IMR-90 (cell line): ENCODE measurements around the gene FTO.

Source experiments
- BHLHE40 ChIP-seq: fragments of 150-350 bp; IDR thresholded peaks from 2 replicates; pipeline ENCODE4 v1.6.1; 2016; ENCODE audit warnings: mild to moderate bottlenecking, low read depth, low read length
- CHD1 ChIP-seq: IDR thresholded peaks from 2 replicates; pipeline ENCODE4 v1.6.1; 2012; ENCODE audit warnings: low read depth, low read length, improper control_type of control experiment
- MAZ ChIP-seq: IDR thresholded peaks from 2 replicates; pipeline ENCODE4 v1.6.1; 2012; ENCODE audit warnings: low read depth, mild to moderate bottlenecking, low read length, improper control_type of control experiment, moderate library complexity, borderline replicate concordance
- POLR2A ChIP-seq: IDR thresholded peaks from 2 replicates; pipeline ENCODE4 v1.6.1; 2012; ENCODE audit warnings: mild to moderate bottlenecking, low read depth, low read length
- RCOR1 ChIP-seq: IDR thresholded peaks from 2 replicates; pipeline ENCODE4 v1.6.1; 2012; ENCODE audit warnings: mild to moderate bottlenecking, low read length, improper control_type of control experiment; ENCODE audit not compliant: insufficient replicate concordance
- RFX5 ChIP-seq: IDR thresholded peaks from 2 replicates; pipeline ENCODE4 v1.8.0; 2012; ENCODE audit warnings: low read depth, mild to moderate bottlenecking, low read length, moderate library complexity
- SMC3 ChIP-seq: fragments of 150-350 bp; IDR thresholded peaks from 2 replicates; pipeline ENCODE4 v1.6.1; 2016; ENCODE audit warnings: low read depth, mild to moderate bottlenecking, antibody characterized with exemption, low read length, moderate library complexity
- TF ChIP-seq, protein P1 (sequence below): conservative IDR thresholded peaks from 2 replicates; pipeline ENCODE4 v1.5.1; 2012; ENCODE audit warnings: mild to moderate bottlenecking, low read depth, low read length, improper control_type of control experiment

DNA sequence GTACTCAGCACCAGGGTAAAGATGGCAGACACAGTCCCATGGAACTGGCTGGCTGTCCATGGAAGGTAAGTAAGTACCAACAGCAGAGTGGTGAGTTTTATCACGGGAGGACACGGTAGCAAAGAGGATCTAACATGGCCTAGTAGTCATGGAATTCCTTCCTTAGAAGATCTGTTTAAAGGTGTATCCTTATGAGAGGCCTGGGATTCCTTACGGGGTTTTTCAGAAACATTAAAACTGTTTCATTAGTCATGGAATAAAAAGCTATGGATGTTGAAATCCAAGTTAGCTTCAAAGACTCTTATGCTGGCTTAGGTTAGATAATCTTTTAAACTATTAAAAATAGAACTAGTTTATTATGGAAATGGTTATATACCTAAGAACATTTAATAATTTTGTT is 7.4 kb downstream of the FTO start:
- TF ChIP-seq RFX5 (no peak), RCOR1 (no peak), BHLHE40 (no peak), MAZ (no peak), POLR2A (no peak), SMC3 (no peak), CHD1 (no peak)
- TF ChIP-seq, protein P1, sequence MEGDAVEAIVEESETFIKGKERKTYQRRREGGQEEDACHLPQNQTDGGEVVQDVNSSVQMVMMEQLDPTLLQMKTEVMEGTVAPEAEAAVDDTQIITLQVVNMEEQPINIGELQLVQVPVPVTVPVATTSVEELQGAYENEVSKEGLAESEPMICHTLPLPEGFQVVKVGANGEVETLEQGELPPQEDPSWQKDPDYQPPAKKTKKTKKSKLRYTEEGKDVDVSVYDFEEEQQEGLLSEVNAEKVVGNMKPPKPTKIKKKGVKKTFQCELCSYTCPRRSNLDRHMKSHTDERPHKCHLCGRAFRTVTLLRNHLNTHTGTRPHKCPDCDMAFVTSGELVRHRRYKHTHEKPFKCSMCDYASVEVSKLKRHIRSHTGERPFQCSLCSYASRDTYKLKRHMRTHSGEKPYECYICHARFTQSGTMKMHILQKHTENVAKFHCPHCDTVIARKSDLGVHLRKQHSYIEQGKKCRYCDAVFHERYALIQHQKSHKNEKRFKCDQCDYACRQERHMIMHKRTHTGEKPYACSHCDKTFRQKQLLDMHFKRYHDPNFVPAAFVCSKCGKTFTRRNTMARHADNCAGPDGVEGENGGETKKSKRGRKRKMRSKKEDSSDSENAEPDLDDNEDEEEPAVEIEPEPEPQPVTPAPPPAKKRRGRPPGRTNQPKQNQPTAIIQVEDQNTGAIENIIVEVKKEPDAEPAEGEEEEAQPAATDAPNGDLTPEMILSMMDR: no peak
